PC-3 (cell line): ENCODE measurements around the gene POU2F1. TPM values are rescaled to one million over a fixed set of nuclear protein-coding genes. Genes with fewer than 3 reads are reported as not detected.
A peak's percentile ranks its signal among the peaks of the same experiment; 100 is the strongest.

Experiments
- ATAC-seq: fragments of 200-7000 bp; cut with Tn5 transposase; 2 replicates; pipeline ENCODE4 v1.9.1; 2020; ENCODE audit warnings: mild to moderate bottlenecking, moderate library complexity
- BruUV-seq: library from RNA; stranded (reverse); fragments of 400-500 nt; replicated peaks from 2 replicates; lab custom pipeline; 2021; lab: Mats Ljungman, UMichigan
- CTCF ChIA-PET: fragments of 300-600 bp; sonication (Branson Sonifier 250); formaldehyde crosslinking; loops from one replicate; lab custom pipeline; 2022; ENCODE audit warnings: antibody characterized with exemption; lab: Charles Lee
- POLR2A ChIA-PET: fragments of 300-600 bp; sonication (Branson Sonifier 250); formaldehyde crosslinking; loops from one replicate; lab custom pipeline; 2022; ENCODE audit warnings: antibody characterized with exemption; ENCODE audit not compliant: unreplicated experiment; lab: Charles Lee
- DNase-seq: peaks from one replicate; pipeline ENCODE4 v3.0.0-alpha.2; 2015
- H2AFZ ChIP-seq: fragments of 300-600 bp; sonication (generic); 2 replicates; pipeline ENCODE4 v1.6.0; 2016; ENCODE audit warnings: antibody characterized with exemption, low read length
- H3F3A ChIP-seq: fragments of 300-600 bp; sonication (generic); one replicate; pipeline ENCODE4 v1.6.0; 2017; ENCODE audit warnings: antibody characterized with exemption, low read length, control low read depth, mild to moderate bottlenecking; ENCODE audit not compliant: unreplicated experiment
- H3K27ac ChIP-seq: fragments of 300-600 bp; sonication (generic); 2 replicates; pipeline ENCODE4 v1.5.1; 2016; ENCODE audit warnings: mild to moderate bottlenecking, low read length
- H3K27me3 ChIP-seq: fragments of 300-600 bp; sonication (generic); 2 replicates; pipeline ENCODE4 v1.6.1; 2016; ENCODE audit warnings: low read length, mixed read lengths
- H3K36me3 ChIP-seq: fragments of 300-600 bp; sonication (generic); 2 replicates; pipeline ENCODE4 v1.6.1; 2016; ENCODE audit warnings: low read depth, mixed run types, low read length, mixed read lengths
- H3K4me1 ChIP-seq: fragments of 300-600 bp; sonication (generic); 2 replicates; pipeline ENCODE4 v1.5.1; 2016; ENCODE audit warnings: low read length; ENCODE audit not compliant: insufficient read depth
- H3K4me2 ChIP-seq: fragments of 300-600 bp; sonication (generic); 2 replicates; pipeline ENCODE4 v1.6.0; 2016; ENCODE audit warnings: low read length
- H3K4me3 ChIP-seq: fragments of 300-600 bp; sonication (generic); 2 replicates; pipeline ENCODE4 v1.5.1; 2016; ENCODE audit warnings: mild to moderate bottlenecking, low read length, mixed read lengths
- H3K79me2 ChIP-seq: fragments of 300-600 bp; sonication (generic); 2 replicates; pipeline ENCODE4 v1.6.1; 2017; ENCODE audit warnings: low read length, mixed read lengths
- H3K9ac ChIP-seq: fragments of 300-600 bp; sonication (generic); 2 replicates; pipeline ENCODE4 v1.6.0; 2016; ENCODE audit warnings: mild to moderate bottlenecking, low read length
- H3K9me2 ChIP-seq: fragments of 300-600 bp; sonication (generic); replicated peaks from 2 replicates; pipeline ENCODE4 v1.6.1; 2016; ENCODE audit warnings: mixed run types, low read length, mixed read lengths
- H3K9me3 ChIP-seq: fragments of 300-600 bp; sonication (generic); 2 replicates; pipeline ENCODE4 v1.6.1; 2016; ENCODE audit warnings: low read length, mixed read lengths
- H4K20me1 ChIP-seq: fragments of 300-600 bp; sonication (generic); 2 replicates; pipeline ENCODE4 v1.6.1; 2016; ENCODE audit warnings: low read length, mixed read lengths
- CTCF ChIP-seq: fragments of 300-600 bp; sonication (generic); conservative IDR thresholded peaks from 2 replicates; pipeline ENCODE4 v1.5.1; 2017; ENCODE audit warnings: antibody characterized with exemption, low read depth, mild to moderate bottlenecking, low read length
- EZH2 ChIP-seq: fragments of 300-600 bp; sonication (generic); IDR thresholded peaks from one replicate; pipeline ENCODE4 v1.6.1; 2017; ENCODE audit warnings: antibody characterized with exemption, mild to moderate bottlenecking, low read length; ENCODE audit not compliant: unreplicated experiment
- EZH2phosphoT487 ChIP-seq: fragments of 300-600 bp; sonication (generic); IDR thresholded peaks from 2 replicates; pipeline ENCODE4 v1.6.1; 2018; ENCODE audit warnings: mild to moderate bottlenecking, antibody characterized with exemption, low read length, borderline replicate concordance
- intact Hi-C: fragments of 100-400 bp; cut with micrococcal nuclease; formaldehyde crosslinking; loops from 2 replicates; pipeline ENCODE4 v1.9.0; 2023
- total RNA-seq: library from RNA; depleted of rRNA; stranded (reverse); fragments of >200 nt; gene quantifications from 2 replicates; pipeline ENCODE4 v1.2.3, GENCODE V29; 2014

The POU2F1 gene
- total RNA-seq, 1 experiment from 2014 or later: 8.7 TPM

GRCh38 chr1:167332503-167332902 lies 111.8 kb downstream of the POU2F1 start:
- Histone ChIP-seq H3K79me2 (no peaks in the 10 kb centered on the region), H3K9ac (no peak overlapping the region), H3K4me1 (peaks cover 6% of the 10 kb centered on the region), H3K27ac (no peak overlapping the region), H4K20me1 (no peaks in the 10 kb centered on the region), H3K9me3 (no peaks in the 10 kb centered on the region), H3K4me2 (no peak overlapping the region), H3K36me3 (0 out of 2 replicates have a peak, but pooled peaks cover 3% of the 10 kb centered on the region), H2AFZ (no peak overlapping the region), H3K4me3 (no peak overlapping the region), H3K27me3 (no peaks in the 10 kb centered on the region), H3K9me2 (no peaks in the 10 kb centered on the region), H3F3A (no peaks in the 10 kb centered on the region)
- POLR2A ChIA-PET: interaction anchor here (0.6 kb wide), 1 partner anchor 23 kb away, joined by 4 read pairs; no protein-coding TSS in a partner anchor
- DNase-seq: peak; percentile 51
- TF ChIP-seq CTCF: no peak
- TF ChIP-seq EZH2: no peak
- no peak for TF ChIP-seq EZH2phosphoT487
- intact Hi-C loops: no loop called here
- BruUV-seq: no TSS peak
- peak; percentile 64 for ATAC-seq
- CTCF ChIA-PET: interaction anchor here (0.5 to 1.0 kb wide), 2 partner anchors 10 to 1167 kb away, joined by 3 to 4 read pairs; no protein-coding TSS in a partner anchor

- H3K9me2 ChIP-seq: no peaks in the 10 kb centered on the region
- no peaks in the 10 kb centered on the region for H3F3A ChIP-seq
- H2AFZ ChIP-seq: no peak overlapping the region
- no peak for ATAC-seq
- DNase-seq: no peak
- BruUV-seq: no TSS peak
- CTCF ChIA-PET: no interaction called here
- H3K4me1 ChIP-seq: peaks cover 6% of the 10 kb centered on the region
- H3K79me2 ChIP-seq: no peaks in the 10 kb centered on the region
- no peaks in the 10 kb centered on the region for H4K20me1 ChIP-seq
- 0 out of 2 replicates have a peak, but pooled peaks cover 6% of the 10 kb centered on the region for H3K36me3 ChIP-seq
- H3K9ac ChIP-seq: no peak overlapping the region
- no peaks in the 10 kb centered on the region for H3K9me3 ChIP-seq
- no peaks in the 10 kb centered on the region for H3K27me3 ChIP-seq
- H3K4me2 ChIP-seq: no peak overlapping the region
- no peak for TF ChIP-seq EZH2phosphoT487
- H3K4me3 ChIP-seq: no peak overlapping the region
- H3K27ac ChIP-seq: no peak overlapping the region
- POLR2A ChIA-PET: interaction anchor here (0.6 kb wide), 1 partner anchor 22 kb away, joined by 4 read pairs; no protein-coding TSS in a partner anchor
- intact Hi-C loops: no loop called here
These were observed 112.4 kb downstream of the POU2F1 start for GRCh38 chr1:167333124-167333523.

GRCh38 chr1:167333703-167334102 lies 113.0 kb downstream of the POU2F1 start:
- Histone ChIP-seq H3F3A (no peaks in the 10 kb centered on the region), H3K27me3 (no peaks in the 10 kb centered on the region), H3K36me3 (0 out of 2 replicates have a peak, but pooled peaks cover 6% of the 10 kb centered on the region), H3K9me3 (no peaks in the 10 kb centered on the region), H3K79me2 (no peaks in the 10 kb centered on the region), H3K9ac (no peak overlapping the region), H4K20me1 (no peaks in the 10 kb centered on the region), H3K9me2 (no peaks in the 10 kb centered on the region), H2AFZ (no peak overlapping the region), H3K27ac (no peak overlapping the region), H3K4me2 (no peak overlapping the region), H3K4me3 (no peak overlapping the region), H3K4me1 (peaks cover 6% of the 10 kb centered on the region)
- ChIA-PET POLR2A (no interaction called here), CTCF (no interaction called here)
- ATAC-seq: no peak
- no TSS peak for BruUV-seq
- intact Hi-C loops: no loop called here
- no peak for TF ChIP-seq EZH2phosphoT487
- TF ChIP-seq EZH2: no peak
- TF ChIP-seq CTCF: no peak
- no peak for DNase-seq
